Loucy (cell line): ENCODE data around the gene MYCN.

Experiments used
- EZH2phosphoT487 ChIP-seq: fragments of 200-600 bp; IDR thresholded peaks from 2 replicates; pipeline ENCODE4 v1.6.1; 2018; ENCODE audit warnings: antibody characterized with exemption, mild to moderate bottlenecking, moderate library complexity, borderline replicate concordance
- TF ChIP-seq, protein P1 (sequence below): fragments of 200-600 bp; sonication (generic); conservative IDR thresholded peaks from 2 replicates; pipeline ENCODE4 v1.5.1; 2014; ENCODE audit warnings: mild to moderate bottlenecking, antibody characterized with exemption, low read length

- TF ChIP-seq, protein P1, sequence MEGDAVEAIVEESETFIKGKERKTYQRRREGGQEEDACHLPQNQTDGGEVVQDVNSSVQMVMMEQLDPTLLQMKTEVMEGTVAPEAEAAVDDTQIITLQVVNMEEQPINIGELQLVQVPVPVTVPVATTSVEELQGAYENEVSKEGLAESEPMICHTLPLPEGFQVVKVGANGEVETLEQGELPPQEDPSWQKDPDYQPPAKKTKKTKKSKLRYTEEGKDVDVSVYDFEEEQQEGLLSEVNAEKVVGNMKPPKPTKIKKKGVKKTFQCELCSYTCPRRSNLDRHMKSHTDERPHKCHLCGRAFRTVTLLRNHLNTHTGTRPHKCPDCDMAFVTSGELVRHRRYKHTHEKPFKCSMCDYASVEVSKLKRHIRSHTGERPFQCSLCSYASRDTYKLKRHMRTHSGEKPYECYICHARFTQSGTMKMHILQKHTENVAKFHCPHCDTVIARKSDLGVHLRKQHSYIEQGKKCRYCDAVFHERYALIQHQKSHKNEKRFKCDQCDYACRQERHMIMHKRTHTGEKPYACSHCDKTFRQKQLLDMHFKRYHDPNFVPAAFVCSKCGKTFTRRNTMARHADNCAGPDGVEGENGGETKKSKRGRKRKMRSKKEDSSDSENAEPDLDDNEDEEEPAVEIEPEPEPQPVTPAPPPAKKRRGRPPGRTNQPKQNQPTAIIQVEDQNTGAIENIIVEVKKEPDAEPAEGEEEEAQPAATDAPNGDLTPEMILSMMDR, result no peak
- TF ChIP-seq EZH2phosphoT487, result no peak
Observed at GRCh38 chr2:15897431-15898098, 42.8 kb upstream of the MYCN start.
